ENCODE results near the gene MARCHF9.

GRCh38 chr12:57758552-57759359 is 3.9 kb downstream of the MARCHF9 start:
- TF ChIP-seq CTCF (IDR thresholded peaks at IDR 0.05) (no peak), ESRRA (CRISPR knock-in tag; IDR thresholded peaks at IDR 0.05; ENCODE audit: borderline replicate concordance) (no peak), KAT7 (CRISPR knock-in tag; IDR thresholded peaks at IDR 0.05; ENCODE audit: borderline replicate concordance) (no peak)
